Measurements from ENCODE around the gene PEAK1.

DNA sequence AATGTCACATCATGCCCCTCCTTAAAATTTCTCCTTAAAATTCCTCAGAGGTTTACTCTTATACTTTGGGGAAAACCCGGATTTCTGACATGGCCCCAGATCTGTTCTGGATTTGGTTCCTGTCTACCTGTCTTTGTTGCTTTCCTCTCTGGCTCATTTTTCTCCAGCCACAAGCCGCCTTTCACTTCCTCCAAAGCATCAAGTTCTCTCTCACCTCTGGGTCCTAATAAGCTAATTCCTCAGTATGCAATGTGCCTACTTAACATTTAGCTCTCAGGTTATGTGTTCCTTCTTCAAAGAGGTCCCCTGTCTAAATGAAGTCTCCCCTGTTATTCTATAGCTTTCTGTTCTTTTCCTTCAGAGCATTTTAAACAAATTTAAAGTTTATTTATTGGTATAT is 16.9 kb upstream of the PEAK1 start:
- TF ChIP-seq, protein P1, sequence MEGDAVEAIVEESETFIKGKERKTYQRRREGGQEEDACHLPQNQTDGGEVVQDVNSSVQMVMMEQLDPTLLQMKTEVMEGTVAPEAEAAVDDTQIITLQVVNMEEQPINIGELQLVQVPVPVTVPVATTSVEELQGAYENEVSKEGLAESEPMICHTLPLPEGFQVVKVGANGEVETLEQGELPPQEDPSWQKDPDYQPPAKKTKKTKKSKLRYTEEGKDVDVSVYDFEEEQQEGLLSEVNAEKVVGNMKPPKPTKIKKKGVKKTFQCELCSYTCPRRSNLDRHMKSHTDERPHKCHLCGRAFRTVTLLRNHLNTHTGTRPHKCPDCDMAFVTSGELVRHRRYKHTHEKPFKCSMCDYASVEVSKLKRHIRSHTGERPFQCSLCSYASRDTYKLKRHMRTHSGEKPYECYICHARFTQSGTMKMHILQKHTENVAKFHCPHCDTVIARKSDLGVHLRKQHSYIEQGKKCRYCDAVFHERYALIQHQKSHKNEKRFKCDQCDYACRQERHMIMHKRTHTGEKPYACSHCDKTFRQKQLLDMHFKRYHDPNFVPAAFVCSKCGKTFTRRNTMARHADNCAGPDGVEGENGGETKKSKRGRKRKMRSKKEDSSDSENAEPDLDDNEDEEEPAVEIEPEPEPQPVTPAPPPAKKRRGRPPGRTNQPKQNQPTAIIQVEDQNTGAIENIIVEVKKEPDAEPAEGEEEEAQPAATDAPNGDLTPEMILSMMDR (conservative IDR thresholded peaks at IDR 0.05) = no peak
- TF ChIP-seq ZFX (IDR thresholded peaks at IDR 0.05) = no peak
